Testis (tissue), 3 donors: ENCODE measurements around the gene DSTN. TPM values are rescaled to one million over a fixed set of nuclear protein-coding genes. Genes with fewer than 3 reads are reported as not detected.

Source experiments
- DNase-seq: peaks from one replicate; pipeline ENCODE4 v3.0.0-alpha.2; 2019
- H3K27ac ChIP-seq, 2 donors: fragments of 200-600 bp; sonication (generic); one replicate each; pipeline ENCODE4 v1.5.1; 2019
- H3K27me3 ChIP-seq: fragments of 200-600 bp; sonication (generic); one replicate; pipeline ENCODE4 v1.5.1; 2019
- H3K36me3 ChIP-seq: fragments of 200-600 bp; sonication (generic); one replicate; pipeline ENCODE4 v1.5.1; 2017; ENCODE audit warnings: low read depth; ENCODE audit errors: missing control alignments
- H3K4me1 ChIP-seq: fragments of 200-600 bp; sonication (generic); one replicate; pipeline ENCODE4 v1.5.1; 2019
- H3K4me3 ChIP-seq, 2 donors: fragments of 200-600 bp; sonication (generic); one replicate each; pipeline ENCODE4 v1.5.1; 2017 to 2019
- H3K9me3 ChIP-seq: fragments of 200-600 bp; sonication (generic); one replicate; pipeline ENCODE4 v1.5.1; 2017
- CTCF ChIP-seq, 3 experiments: fragments of 450-650 bp in 2 of 3; fragments of 200-600 bp in 1 of 3; sonication (generic) in 1 of 3; IDR thresholded peaks; one replicate each; pipeline ENCODE4 v1.5.1; 2016 to 2019; ENCODE audit warnings: antibody characterized with exemption in 3 of 3, mild to moderate bottlenecking in 2 of 3, moderate library complexity in 1 of 3
- POLR2A ChIP-seq: fragments of 450-650 bp; IDR thresholded peaks from one replicate; pipeline ENCODE4 v1.6.1; 2017; ENCODE audit warnings: antibody characterized with exemption, mild to moderate bottlenecking, moderate library complexity
- WGBS, 2 donors: methylation state at CpG; one replicate each; pipeline ENCODE4 v1.1.5; 2018; 5-methylcytosine and 5-hydroxymethylcytosine counted together
- intact Hi-C: fragments of 100-400 bp; cut with DNase I; formaldehyde crosslinking; loops from one replicate; pipeline ENCODE4 v1.15.1; 2023; ENCODE audit warnings: low total_unique reads
- polyA plus RNA-seq: library from polyadenylated mRNA; stranded (reverse); fragments of 350-450 nt; fragmentation: Illumina TruSeq; extraction: RNeasy Lipid Tissue Mini Kit (QIAGEN cat#74804); gene quantifications from one replicate; pipeline ENCODE4 v1.2.3, GENCODE V29; 2014; ENCODE audit warnings: low read depth, low replicate concordance; ENCODE audit not compliant: insufficient read depth
- total RNA-seq, 2 donors: library from RNA; depleted of rRNA; stranded (reverse); fragments of >200 nt; gene quantifications; one replicate each; pipeline ENCODE4 v1.2.3, GENCODE V29; 2016

Gene DSTN
- total and polyA plus RNA-seq, 3 donors from 2014 or later: 121 to 301 (median 148) TPM

- Histone ChIP-seq H3K27me3 (no peaks in the 10 kb centered on the region), H3K4me1 (peaks cover 30% of the 10 kb centered on the region), H3K4me3 (no peak overlapping the region), H3K9me3 (no peaks in the 10 kb centered on the region), H3K36me3 (no peaks in the 10 kb centered on the region), H3K27ac (peak overlapping the region in 1 of 2 donors; percentile 70)
- no peak for DNase-seq
- TF ChIP-seq POLR2A: no peak
- TF ChIP-seq CTCF (IDR thresholded peaks at IDR 0.05): no peak
- intact Hi-C loops: no loop called here
- WGBS, 2 donors: 79 to 96% methylated on average over 4 of the region's 4 CpGs
Measured at GRCh38 chr20:17593902-17594301, 24.0 kb downstream of the DSTN start.

- Histone ChIP-seq H3K27me3 (no peaks in the 10 kb centered on the region), H3K27ac (peak overlapping the region in 1 of 2 donors; percentile 70), H3K9me3 (no peaks in the 10 kb centered on the region), H3K4me3 (no peak overlapping the region), H3K4me1 (peaks cover 26% of the 10 kb centered on the region), H3K36me3 (no peaks in the 10 kb centered on the region)
- no peak for DNase-seq
- intact Hi-C loops: no loop called here
- TF ChIP-seq CTCF (IDR thresholded peaks at IDR 0.05): no peak
- no peak for TF ChIP-seq POLR2A
Measured at GRCh38 chr20:17594443-17594842, 24.6 kb downstream of the DSTN start.

GRCh38 chr20:17595856-17596255 is 26.0 kb downstream of the DSTN start:
- peaks cover 15% of the 10 kb centered on the region for H3K4me1 ChIP-seq
- no peak for TF ChIP-seq CTCF (IDR thresholded peaks at IDR 0.05)
- no peak for TF ChIP-seq POLR2A
- no peaks in the 10 kb centered on the region for H3K9me3 ChIP-seq
- intact Hi-C loops: no loop called here
- no peak overlapping the region for H3K27ac ChIP-seq
- no peak for DNase-seq
- WGBS, 2 donors: 86 to 89% methylated on average over 2 of the region's 2 CpGs
- no peak overlapping the region for H3K4me3 ChIP-seq
- H3K36me3 ChIP-seq: no peaks in the 10 kb centered on the region
- no peaks in the 10 kb centered on the region for H3K27me3 ChIP-seq

- no peak overlapping the region for H3K27ac ChIP-seq
Measured at GRCh38 chr20:17598013-17598550, 28.2 kb downstream of the DSTN start.

More at GRCh38 chr20:17598013-17598550, 28.2 kb downstream of the DSTN start:
- Histone ChIP-seq H3K36me3 (no peaks in the 10 kb centered on the region), H3K9me3 (no peaks in the 10 kb centered on the region), H3K4me1 (peaks cover 8% of the 10 kb centered on the region), H3K4me3 (no peak overlapping the region), H3K27me3 (no peaks in the 10 kb centered on the region)
- WGBS, 2 donors: 90 to 94% methylated on average over 1 of the region's 1 CpG
- TF ChIP-seq POLR2A: no peak
- TF ChIP-seq CTCF (IDR thresholded peaks at IDR 0.05): no peak
- no peak for DNase-seq
- intact Hi-C loops: no loop called here
